Mucosa of descending colon (tissue), 3 donors: ENCODE data around the gene PSMD2. TPM values are rescaled to one million over a fixed set of nuclear protein-coding genes. Genes with fewer than 3 reads are reported as not detected.
A peak's percentile ranks its signal among the peaks of the same experiment; 100 is the strongest.

Experiments used
- ATAC-seq: fragments of 200-7000 bp; cut with Tn5 transposase; one replicate; pipeline ENCODE4 v1.9.1; 2020; ENCODE audit warnings: mild to moderate bottlenecking, moderate library complexity
- DNase-seq, 3 donors: peaks; one replicate each; pipeline ENCODE4 v3.0.0-alpha.2; 2020
- H3K36me3 ChIP-seq: fragments of 200-600 bp; one replicate; pipeline ENCODE4 v1.8.0; 2021; ENCODE audit warnings: low read depth, mild to moderate bottlenecking
- H3K4me1 ChIP-seq: fragments of 200-600 bp; one replicate; pipeline ENCODE4 v1.8.0; 2021; ENCODE audit warnings: low read depth, mild to moderate bottlenecking
- H3K4me3 ChIP-seq: fragments of 200-600 bp; one replicate; pipeline ENCODE4 v1.8.0; 2021; ENCODE audit warnings: mild to moderate bottlenecking
- H3K9me3 ChIP-seq: fragments of 200-600 bp; one replicate; pipeline ENCODE4 v1.8.0; 2021; ENCODE audit warnings: mild to moderate bottlenecking
- intact Hi-C, 2 donors: fragments of 100-400 bp; cut with DNase I in 1 of 2; cut with micrococcal nuclease in 1 of 2; formaldehyde crosslinking; loops; one replicate each; pipeline versions ENCODE4 v1.11.0 to v1.11.1; 2022; cut with DNase I, micrococcal nuclease
- long read RNA-seq, 2 donors: library from polyadenylated mRNA; unstranded; transcript quantifications; one replicate each; pipeline ENCODE4 v2.0.0, GENCODE V29; 2019 to 2021
- total RNA-seq, 3 donors: library from RNA; stranded (reverse); fragmentation: NEBNext Ultra II Directional in 2 of 3; extraction: Animal tissue kit (Norgen Biotek cat#: 25700) in 2 of 3; gene quantifications; one replicate each; pipeline versions ENCODE4 v1.2.1 to v1.2.4, GENCODE V29; 2021 to 2023
- TF ChIP-seq, protein P1 (sequence below): fragments of 200-600 bp; IDR thresholded peaks from one replicate; pipeline ENCODE4 v1.8.0; 2022; ENCODE audit warnings: antibody characterized with exemption, mild to moderate bottlenecking
- donor health status: DM: no; HTN: no; CAD: no; lungs with moderate emphysema.
- donor health status: DM: no; HTN: no; CAD: no.
- donor health status: DM: no; HTN: yes; CAD: no.

Gene PSMD2
- total RNA-seq, result 100 to 1,000 TPM; 160 to 223 (median 176) TPM
- long read RNA-seq, donor 1, transcript PSMD2-201 (21 exons, 3,449 nt), result major isoform, 455 of 578 reads
- long read RNA-seq, donor 1, partial matches to known transcripts, result 60 of 578 reads
- long read RNA-seq, donor 1, other reads (novel, unspliced or antisense), result 62 of 578 reads
- long read RNA-seq, donor 2, transcript PSMD2-201 (21 exons, 3,449 nt), result major isoform, 77 of 118 reads
- long read RNA-seq, donor 2, partial matches to known transcripts, result 31 of 118 reads
- long read RNA-seq, donor 2, other reads (novel, unspliced or antisense), result 10 of 118 reads

DNA sequence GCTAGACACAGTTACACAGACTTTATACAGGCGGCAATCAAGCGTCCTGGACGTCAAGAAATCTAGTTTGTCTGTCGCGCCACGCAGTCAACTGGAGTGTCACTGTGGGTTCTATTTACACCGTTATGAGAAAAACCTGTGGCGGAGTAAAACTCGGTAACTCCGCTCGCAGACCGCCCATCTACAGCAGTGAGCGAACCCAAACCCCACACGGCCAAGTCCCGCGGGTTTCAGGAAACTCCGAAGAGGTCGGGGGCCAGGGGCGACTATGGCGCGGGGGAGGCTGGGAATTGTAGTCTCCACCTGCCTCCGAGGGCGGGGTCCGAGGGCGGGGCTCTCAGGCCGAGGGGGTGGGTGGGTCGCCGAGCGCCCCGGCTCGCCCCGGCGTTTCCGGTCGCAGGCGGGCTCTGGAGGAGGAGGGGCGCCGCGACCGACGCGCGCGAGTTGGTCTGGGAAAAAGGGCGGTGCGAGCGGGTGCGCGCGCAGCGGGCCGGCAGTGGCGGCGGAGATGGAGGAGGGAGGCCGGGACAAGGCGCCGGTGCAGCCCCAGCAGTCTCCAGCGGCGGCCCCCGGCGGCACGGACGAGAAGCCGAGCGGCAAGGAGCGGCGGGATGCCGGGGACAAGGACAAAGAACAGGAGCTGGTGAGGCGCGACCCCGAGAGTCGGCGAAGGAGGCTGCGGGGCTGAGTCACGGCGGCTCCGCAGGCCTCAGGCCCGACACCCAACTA is at the start of gene PSMD2:
TSS of gene PSMD2 (plus strand) at position 483 of the 729 bp plus-strand sequence. CDS start at position 509, 26 bp downstream.
- TF ChIP-seq, protein P1, sequence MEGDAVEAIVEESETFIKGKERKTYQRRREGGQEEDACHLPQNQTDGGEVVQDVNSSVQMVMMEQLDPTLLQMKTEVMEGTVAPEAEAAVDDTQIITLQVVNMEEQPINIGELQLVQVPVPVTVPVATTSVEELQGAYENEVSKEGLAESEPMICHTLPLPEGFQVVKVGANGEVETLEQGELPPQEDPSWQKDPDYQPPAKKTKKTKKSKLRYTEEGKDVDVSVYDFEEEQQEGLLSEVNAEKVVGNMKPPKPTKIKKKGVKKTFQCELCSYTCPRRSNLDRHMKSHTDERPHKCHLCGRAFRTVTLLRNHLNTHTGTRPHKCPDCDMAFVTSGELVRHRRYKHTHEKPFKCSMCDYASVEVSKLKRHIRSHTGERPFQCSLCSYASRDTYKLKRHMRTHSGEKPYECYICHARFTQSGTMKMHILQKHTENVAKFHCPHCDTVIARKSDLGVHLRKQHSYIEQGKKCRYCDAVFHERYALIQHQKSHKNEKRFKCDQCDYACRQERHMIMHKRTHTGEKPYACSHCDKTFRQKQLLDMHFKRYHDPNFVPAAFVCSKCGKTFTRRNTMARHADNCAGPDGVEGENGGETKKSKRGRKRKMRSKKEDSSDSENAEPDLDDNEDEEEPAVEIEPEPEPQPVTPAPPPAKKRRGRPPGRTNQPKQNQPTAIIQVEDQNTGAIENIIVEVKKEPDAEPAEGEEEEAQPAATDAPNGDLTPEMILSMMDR, result no peak
- DNase-seq, result peak; percentile 98 to 99 (median 99)
- ATAC-seq, result peak; percentile 99
- intact Hi-C loops, result no loop called here
- Histone ChIP-seq H3K4me3 (peak within 1 kb of the TSS; percentile 50), H3K36me3 (peaks cover 15% of the 10 kb centered on the region), H3K4me1 (peaks cover 11% of the 10 kb centered on the region), H3K9me3 (no peaks in the 10 kb centered on the region)

- DNase-seq, result peak; percentile 97 to 98 (median 97)
- Histone ChIP-seq H3K36me3 (no peaks in the 10 kb centered on the region), H3K4me1 (peaks cover 8% of the 10 kb centered on the region), H3K4me3 (peak within 1 kb of the TSS; percentile 87), H3K9me3 (no peaks in the 10 kb centered on the region)
- intact Hi-C loops, result loop anchor here in 1 of 2 donors (10.0 kb wide), 1 partner anchor 355 kb away; no protein-coding TSS in a partner anchor
- TF ChIP-seq, protein P1, result peak; percentile 66
- peak; percentile 96 for ATAC-seq
These were observed 49.5 kb upstream of the PSMD2 start, which contains the start of gene EEF1AKMT4 for GRCh38 chr3:184249412-184250166. EEF1AKMT4 (plus strand) TSS chr3:184249672; CDS start chr3:184249695, 23 bp downstream.

- peaks cover 8% of the 10 kb centered on the region for H3K4me1 ChIP-seq
- TF ChIP-seq, protein P1, result peak; percentile 92
- DNase-seq (peak; percentile 87 to 99 (median 92)), ATAC-seq (peak; percentile 79)
- peak overlapping the region; percentile 87 for H3K4me3 ChIP-seq
- H3K36me3 ChIP-seq, result no peaks in the 10 kb centered on the region
- intact Hi-C loops, result loop anchor here in 1 of 2 donors (10.0 kb wide), 1 partner anchor 355 kb away; no protein-coding TSS in a partner anchor
- no peaks in the 10 kb centered on the region for H3K9me3 ChIP-seq
These were observed 48.7 kb upstream of the PSMD2 start for GRCh38 chr3:184250167-184250828.

DNA sequence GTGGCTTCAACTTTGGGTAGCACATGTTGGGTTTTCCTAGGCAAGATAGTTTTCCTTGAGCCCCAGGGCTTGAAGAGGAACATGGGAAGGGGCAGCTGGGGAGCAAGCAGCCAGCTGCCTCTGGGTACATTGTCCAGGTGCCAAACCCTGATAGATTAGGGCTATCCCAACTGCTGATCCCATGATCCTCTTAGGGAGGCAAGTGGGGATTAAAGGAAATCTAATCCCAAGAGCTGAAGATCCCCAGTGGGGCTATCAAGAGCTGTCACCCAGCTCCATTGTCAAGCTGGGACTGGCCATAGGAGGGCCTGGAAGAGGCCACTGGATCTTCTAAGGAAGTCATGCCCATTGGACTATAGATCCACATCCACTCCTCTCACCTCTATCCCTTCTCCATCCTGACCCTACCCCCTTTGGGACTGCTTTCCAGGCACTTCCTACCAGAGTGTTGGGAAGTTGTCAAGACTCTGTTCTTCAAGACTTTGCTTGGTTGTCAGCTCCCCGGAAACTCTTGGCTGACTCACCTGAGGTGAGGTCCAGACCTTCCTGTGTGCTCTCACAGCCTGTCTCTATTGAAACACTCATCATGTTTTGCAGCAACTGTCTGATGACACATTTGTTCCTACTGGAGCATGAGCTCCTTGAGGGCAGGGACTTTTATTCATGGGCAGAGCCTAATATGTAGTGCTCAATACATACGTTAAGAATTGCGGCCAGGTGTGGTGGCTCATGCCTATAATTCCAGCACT is 43.6 kb upstream of the PSMD2 start:
- no peaks in the 10 kb centered on the region for H3K9me3 ChIP-seq
- H3K4me1 ChIP-seq, result peaks cover 6% of the 10 kb centered on the region
- no peak overlapping the region for H3K4me3 ChIP-seq
- TF ChIP-seq, protein P1, result no peak
- no peak for DNase-seq
- no peaks in the 10 kb centered on the region for H3K36me3 ChIP-seq
- no peak for ATAC-seq
- intact Hi-C loops, result loop anchor here in 1 of 2 donors (10.0 kb wide), 1 partner anchor 361 kb away; no protein-coding TSS in a partner anchor
